PC-3 (cell line): ENCODE results near the gene HOXC10.

Experiments used
- CTCF ChIP-seq: fragments of 300-600 bp; sonication (generic); conservative IDR thresholded peaks from 2 replicates; pipeline ENCODE4 v1.5.1; 2017; ENCODE audit warnings: antibody characterized with exemption, low read depth, mild to moderate bottlenecking, low read length
- EZH2 ChIP-seq: fragments of 300-600 bp; sonication (generic); IDR thresholded peaks from one replicate; pipeline ENCODE4 v1.6.1; 2017; ENCODE audit warnings: antibody characterized with exemption, mild to moderate bottlenecking, low read length; ENCODE audit not compliant: unreplicated experiment

DNA sequence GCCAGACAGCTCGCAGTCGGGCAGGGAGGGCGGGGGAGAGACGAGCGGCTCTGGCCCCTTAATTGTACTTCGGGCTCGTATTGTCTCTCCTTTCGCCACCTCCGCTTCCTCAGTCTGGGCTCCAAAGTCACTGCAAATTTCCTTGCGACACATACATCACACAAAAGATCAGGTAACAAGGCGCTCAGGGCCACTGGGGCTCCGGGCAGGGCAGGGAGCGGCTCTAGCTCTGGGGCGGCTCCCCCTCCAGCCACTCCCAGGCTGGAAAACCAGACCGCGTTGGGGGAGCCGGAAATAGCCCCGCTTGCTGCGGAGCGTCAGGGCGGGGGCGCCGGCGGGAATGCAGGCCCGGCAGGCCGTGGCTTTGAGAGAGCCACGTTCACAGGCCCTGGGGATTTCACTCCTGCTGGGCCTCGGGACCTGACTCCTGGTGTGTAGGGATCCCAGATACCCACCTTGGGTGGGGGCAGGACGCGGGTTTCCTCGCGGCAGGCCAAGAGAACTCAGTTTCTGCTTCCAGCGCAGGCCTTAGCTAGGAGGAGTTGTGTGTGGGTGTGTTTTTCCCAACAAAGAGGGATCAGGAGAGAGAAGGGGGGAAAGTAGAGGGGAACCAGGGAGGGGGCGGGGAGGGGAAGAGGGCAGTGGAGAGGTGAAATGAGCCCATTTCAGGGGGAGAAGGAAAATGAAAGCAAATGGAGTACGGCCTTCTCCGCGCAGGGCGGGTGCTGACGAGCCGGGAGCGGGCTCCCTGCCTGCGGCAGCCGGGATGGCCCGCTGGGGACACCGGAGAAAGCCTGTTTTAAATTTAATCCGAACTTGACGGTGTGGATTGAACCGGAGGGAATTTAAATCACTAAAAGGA lies 10.7 kb downstream of the HOXC10 start:
- TF ChIP-seq EZH2: no peak
- TF ChIP-seq CTCF: no peak
